PFSK-1 (cell line): Measurements from ENCODE around the gene ARHGAP8.

Experiments
- POLR2AphosphoS5 ChIP-seq: IDR thresholded peaks from 2 replicates; pipeline ENCODE4 v1.6.1; 2012; ENCODE audit warnings: low read depth, mild to moderate bottlenecking, control low read depth, low read length, moderate library complexity
- REST ChIP-seq, 2 experiments: IDR thresholded peaks; 2 replicates each; pipeline versions ENCODE4 v1.6.1 to v1.8.0; 2011 to 2012; ENCODE audit warnings: low read depth in 2 of 2, low read length in 2 of 2, control low read depth in 1 of 2, inconsistent platforms in 1 of 2, mild to moderate bottlenecking in 1 of 2, moderate library complexity in 1 of 2; ENCODE audit not compliant: insufficient read depth in 1 of 2
- SIN3A ChIP-seq: IDR thresholded peaks from 2 replicates; pipeline ENCODE4 v1.6.1; 2012; ENCODE audit warnings: mild to moderate bottlenecking, low read length, moderate library complexity, borderline replicate concordance; ENCODE audit not compliant: insufficient read depth
- TAF1 ChIP-seq: IDR thresholded peaks from 2 replicates; pipeline ENCODE4 v1.6.1; 2012; ENCODE audit warnings: low read length, control low read depth, borderline replicate concordance; ENCODE audit not compliant: insufficient read depth

- TF ChIP-seq POLR2AphosphoS5 (no peak), TAF1 (no peak), REST (IDR thresholded peaks at IDR 0.05; ENCODE audit: insufficient read depth in 1 of 2, low read depth in 2 of 2, low read length in 2 of 2) (no peak), SIN3A (no peak)
Observed at GRCh38 chr22:44718418-44718817, 34.0 kb upstream of the ARHGAP8 start.
